Fibroblast of lung (primary cell): ENCODE measurements around the gene SULT6B1. TPM values are rescaled to one million over a fixed set of nuclear protein-coding genes. Genes with fewer than 3 reads are reported as not detected.
"Not testable (repeated sequence)": the region's sequence is repeated elsewhere in the genome, so short reads cannot be mapped to it uniquely, and the experiment has no call there.

ENCODE experiments used
- DNase-seq, 2 donors: peaks; one replicate each; pipeline versions ENCODE4 v3.0.0 to v3.0.0-alpha.2; 2010; ENCODE audit warnings: low read depth in 2 of 2
- H2AFZ ChIP-seq: 2 replicates; pipeline ENCODE4 v1.5.1; 2012; ENCODE audit warnings: low read length, control low read depth, inconsistent platforms
- H3K27ac ChIP-seq: 2 replicates; pipeline ENCODE4 v1.5.1; 2011; ENCODE audit warnings: low read length, control low read depth; ENCODE audit not compliant: insufficient read depth
- H3K27me3 ChIP-seq: 2 replicates; pipeline ENCODE4 v1.5.1; 2011; ENCODE audit warnings: mild to moderate bottlenecking, low read length; ENCODE audit not compliant: control insufficient read depth, insufficient read depth
- H3K36me3 ChIP-seq: 2 replicates; pipeline ENCODE4 v1.5.1; 2011; ENCODE audit warnings: low read length; ENCODE audit not compliant: control insufficient read depth, insufficient read depth
- H3K4me1 ChIP-seq: 2 replicates; pipeline ENCODE4 v1.5.1; 2011; ENCODE audit warnings: low read length; ENCODE audit not compliant: control insufficient read depth, insufficient read depth; ENCODE audit errors: extremely low read depth
- H3K4me2 ChIP-seq: 2 replicates; pipeline ENCODE4 v1.5.1; 2011; ENCODE audit warnings: low read length, control low read depth; ENCODE audit not compliant: insufficient read depth; ENCODE audit errors: extremely low read depth
- H3K4me3 ChIP-seq, 4 experiments: fragments of 200-600 bp in 1 of 4; sonication (generic) in 1 of 4; replicated peaks in 1 of 4; 2 replicates each; pipeline ENCODE4 v1.5.1; 2011 to 2016; ENCODE audit warnings: low read length in 4 of 4, low read depth in 3 of 4, mild to moderate bottlenecking in 3 of 4, control low read depth in 2 of 4, inconsistent platforms in 1 of 4, mixed read lengths in 1 of 4; ENCODE audit not compliant: insufficient read depth in 1 of 4; ENCODE audit errors: control extremely low read depth in 1 of 4
- H3K79me2 ChIP-seq: 2 replicates; pipeline ENCODE4 v1.5.1; 2012; ENCODE audit warnings: mild to moderate bottlenecking, low read length, inconsistent platforms; ENCODE audit not compliant: control insufficient read depth, insufficient read depth
- H3K9ac ChIP-seq: 2 replicates; pipeline ENCODE4 v1.5.1; 2011; ENCODE audit warnings: mild to moderate bottlenecking, low read length, control low read depth; ENCODE audit not compliant: insufficient read depth
- H3K9me3 ChIP-seq: 2 replicates; pipeline ENCODE4 v1.5.1; 2012; ENCODE audit warnings: low read depth, low read length; ENCODE audit not compliant: control insufficient read depth, insufficient read depth
- H4K20me1 ChIP-seq: 2 replicates; pipeline ENCODE4 v1.5.1; 2011; ENCODE audit warnings: low read length; ENCODE audit not compliant: control insufficient read depth, insufficient read depth; ENCODE audit errors: extremely low read depth
- CTCF ChIP-seq, 2 donors: IDR thresholded peaks in 1 of 2; conservative IDR thresholded peaks in 1 of 2; 1 replicate in 1 of 2; 2 replicates in 1 of 2; pipeline ENCODE4 v1.5.1; 2011 to 2012; ENCODE audit warnings: low read length in 2 of 2, control low read depth in 1 of 2, inconsistent platforms in 1 of 2, low read depth in 1 of 2, mild to moderate bottlenecking in 1 of 2
- EZH2 ChIP-seq: IDR thresholded peaks from 2 replicates; pipeline ENCODE4 v1.5.1; 2012; ENCODE audit warnings: low read length, control low read depth, mild to moderate bottlenecking; ENCODE audit errors: missing control alignments
- polyA plus RNA-seq, 2 donors: library from polyadenylated mRNA; depleted of rRNA in 1 of 2; stranded (reverse) in 1 of 2; unstranded in 1 of 2; fragments of >200 nt; gene quantifications; 2 replicates each; pipeline ENCODE4 v1.2.1, GENCODE V29; 2011 to 2012; ENCODE audit warnings: missing spikeins in 1 of 2
- total RNA-seq: library from RNA; depleted of rRNA; stranded (reverse); fragments of >200 nt; gene quantifications from 2 replicates; pipeline ENCODE4 v1.2.1, GENCODE V29; 2014

SULT6B1 gene
- total and polyA plus RNA-seq, 2 donors (not counting 1 experiment from before 2014, with no cell fraction given), result not detected

GRCh38 chr2:37196320-37197195 lies 8.1 kb upstream of the SULT6B1 start, which contains the start of gene CEBPZOS:
Gene CEBPZOS, plus strand, starts transcription at chr2:37196496. Its CDS starts 3,209 bp downstream, at chr2:37199705.
- H3K9ac ChIP-seq, result peak within 1 kb of the TSS; percentile 73
- peak; percentile 69 to 83 for DNase-seq
- no peaks in the 10 kb centered on the region for H3K36me3 ChIP-seq

GRCh38 chr2:37195862-37196319 lies 7.4 kb upstream of the SULT6B1 start:
- peak overlapping the region; percentile 79 for H3K27ac ChIP-seq
- H3K4me2 ChIP-seq, result peak overlapping the region; percentile 70
- peak overlapping the region; percentile 73 for H3K9ac ChIP-seq
- H3K4me3 ChIP-seq, result peak overlapping the region; percentile 51 to 92 (median 68)
- not testable (repeated sequence) for H3K36me3 ChIP-seq, H4K20me1 ChIP-seq, H3K27me3 ChIP-seq, H3K4me1 ChIP-seq, DNase-seq, H3K9me3 ChIP-seq
- H3K79me2 ChIP-seq, result peaks cover 34% of the 10 kb centered on the region
- peak overlapping the region; percentile 89 for H2AFZ ChIP-seq

More at GRCh38 chr2:37196320-37197195, 8.1 kb upstream of the SULT6B1 start, which contains the start of gene CEBPZOS:
- H3K9me3 ChIP-seq, result no peaks in the 10 kb centered on the region
- TF ChIP-seq EZH2 (no peak), CTCF (conservative IDR thresholded peaks at IDR 0.05 in 1 of 2, IDR thresholded peaks at IDR 0.05 in 1 of 2; ENCODE audit: low read depth in 1 of 2, low read length in 2 of 2) (no peak)
- H4K20me1 ChIP-seq, result no peaks in the 10 kb centered on the region
- peak within 1 kb of the TSS; percentile 51 to 92 (median 68) for H3K4me3 ChIP-seq
- H3K27ac ChIP-seq, result peak within 1 kb of the TSS; percentile 79
- H3K4me1 ChIP-seq, result no peaks in the 10 kb centered on the region
- no peaks in the 10 kb centered on the region for H3K27me3 ChIP-seq
- peak within 1 kb of the TSS; percentile 89 for H2AFZ ChIP-seq
- H3K79me2 ChIP-seq, result peaks cover 34% of the 10 kb centered on the region
- peak within 1 kb of the TSS; percentile 96 for H3K4me2 ChIP-seq

- H3K4me2 ChIP-seq, result no peak overlapping the region
- no peaks in the 10 kb centered on the region for H3K4me1 ChIP-seq
- TF ChIP-seq EZH2, result no peak
- TF ChIP-seq CTCF (conservative IDR thresholded peaks at IDR 0.05 in 1 of 2, IDR thresholded peaks at IDR 0.05 in 1 of 2; ENCODE audit: low read depth in 1 of 2, low read length in 2 of 2), result no peak
- H3K79me2 ChIP-seq, result peaks cover 9% of the 10 kb centered on the region
- H3K9me3 ChIP-seq, result no peaks in the 10 kb centered on the region
- no peaks in the 10 kb centered on the region for H3K27me3 ChIP-seq
- no peak overlapping the region for H3K9ac ChIP-seq
- no peak overlapping the region for H2AFZ ChIP-seq
- no peak overlapping the region for H3K4me3 ChIP-seq
- no peak for DNase-seq
- no peaks in the 10 kb centered on the region for H4K20me1 ChIP-seq
- no peak overlapping the region for H3K27ac ChIP-seq
- H3K36me3 ChIP-seq, result no peaks in the 10 kb centered on the region
Measured at GRCh38 chr2:37192551-37192950, 4.1 kb upstream of the SULT6B1 start.
